HG03159 (cell line): ENCODE data around the gene BACH2.

Experiments used
- ATAC-seq: cut with Tn5 transposase; IDR thresholded peaks from one replicate; pipeline ENCODE4 v1.9.1; 2021; ENCODE audit warnings: mild to moderate bottlenecking, moderate library complexity; ENCODE audit not compliant: unreplicated experiment

BACH2 gene

DNA sequence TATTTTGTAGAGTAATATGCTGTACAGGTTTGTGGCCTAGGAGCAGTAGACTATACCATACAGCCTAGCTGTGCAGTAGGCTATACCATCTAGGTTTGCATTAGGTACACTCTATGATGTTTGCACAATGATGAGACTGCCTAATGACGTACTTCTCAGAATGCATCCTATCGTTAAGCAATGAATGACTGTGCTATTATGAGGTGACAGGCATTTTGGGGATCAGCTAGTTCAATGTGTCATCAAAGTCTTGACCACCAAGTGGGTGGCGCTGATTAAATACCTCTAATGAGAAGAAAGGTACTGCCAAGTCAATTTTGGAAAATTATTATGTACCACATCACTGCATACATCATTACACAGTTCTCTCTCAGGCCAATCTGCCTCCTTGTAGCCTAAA lies 190.2 kb downstream of the BACH2 start:
- no peak for ATAC-seq

DNA sequence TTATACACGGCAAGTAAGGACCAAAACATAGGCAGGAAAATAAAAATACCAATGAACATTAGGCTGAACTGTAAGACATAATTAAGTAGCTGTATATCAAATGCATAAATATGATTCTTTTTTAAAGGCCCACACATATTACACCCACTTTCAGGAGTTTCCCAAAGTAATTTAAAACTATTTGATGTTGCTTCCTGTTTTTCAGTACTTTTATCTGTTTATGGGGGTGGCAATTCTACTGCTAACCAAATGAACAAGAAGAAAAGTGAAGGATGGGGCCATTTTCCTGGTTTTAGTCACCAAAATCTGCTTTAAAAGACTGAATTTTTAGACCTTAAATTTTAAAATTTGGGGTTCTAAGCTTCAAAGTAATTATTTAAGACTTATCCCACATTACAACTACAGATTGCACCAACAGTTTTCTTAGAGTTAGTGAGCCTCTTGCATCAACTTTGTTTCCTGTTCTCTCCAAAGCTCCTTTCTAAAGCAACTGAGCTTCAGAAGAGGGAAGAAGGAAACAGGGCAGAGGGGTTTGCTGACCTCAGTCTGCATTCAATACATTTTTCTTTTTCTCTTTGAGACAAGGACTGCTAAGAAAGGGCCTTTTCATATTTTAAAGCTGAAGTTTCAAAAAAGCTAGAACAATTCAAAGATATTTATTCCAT lies 191.0 kb downstream of the BACH2 start:
- ATAC-seq, result no peak

- peak; percentile 76 for ATAC-seq
Observed at GRCh38 chr6:90103056-90103800, 193.4 kb downstream of the BACH2 start.

DNA sequence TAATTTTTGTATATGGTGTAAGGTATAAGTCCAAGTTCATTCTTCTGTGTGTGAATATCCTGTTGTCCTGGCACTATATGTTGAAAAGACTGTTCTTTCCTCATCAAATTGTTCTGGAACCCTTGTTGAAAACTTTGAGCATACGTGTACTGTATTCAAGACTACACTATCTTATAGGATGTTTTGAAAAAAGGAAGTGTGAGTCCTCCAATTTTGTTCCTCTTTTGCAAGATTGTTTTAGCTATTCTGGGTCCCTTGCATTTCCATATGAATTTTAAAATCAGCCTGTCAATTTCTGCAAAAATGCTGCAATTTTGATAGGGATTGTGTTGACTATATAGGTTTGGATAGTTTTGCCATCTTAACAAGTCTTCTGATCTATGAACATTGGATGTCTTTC lies 195.2 kb downstream of the BACH2 start:
- no peak for ATAC-seq

GRCh38 chr6:90100059-90100665 lies 196.5 kb downstream of the BACH2 start:
- ATAC-seq, result no peak

GRCh38 chr6:90098627-90099026 lies 198.0 kb downstream of the BACH2 start:
- no peak for ATAC-seq

GRCh38 chr6:90098001-90098531 lies 198.6 kb downstream of the BACH2 start:
- ATAC-seq, result no peak

- no peak for ATAC-seq
Observed at GRCh38 chr6:90097356-90097755, 199.3 kb downstream of the BACH2 start.

GRCh38 chr6:90096818-90097217 lies 199.8 kb downstream of the BACH2 start:
- ATAC-seq, result no peak

DNA sequence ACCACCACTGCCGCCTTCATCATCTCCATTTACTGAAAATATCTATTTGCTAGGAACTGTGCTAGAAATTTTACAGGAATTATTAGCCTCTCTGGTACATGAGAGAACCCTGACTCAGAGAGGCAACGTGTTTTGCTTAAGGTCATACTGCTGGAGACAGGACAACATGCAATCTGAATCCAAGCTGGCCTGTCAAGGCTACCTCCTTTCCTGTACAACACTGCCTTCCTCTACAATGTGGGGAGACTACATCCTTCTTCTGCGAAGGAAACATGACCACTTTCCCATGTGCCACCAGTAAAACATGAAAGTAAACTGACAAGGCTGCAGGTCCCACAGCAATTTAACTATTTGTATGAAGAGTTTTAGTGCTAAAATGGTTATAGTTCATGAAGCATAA lies 200.9 kb downstream of the BACH2 start:
- no peak for ATAC-seq

DNA sequence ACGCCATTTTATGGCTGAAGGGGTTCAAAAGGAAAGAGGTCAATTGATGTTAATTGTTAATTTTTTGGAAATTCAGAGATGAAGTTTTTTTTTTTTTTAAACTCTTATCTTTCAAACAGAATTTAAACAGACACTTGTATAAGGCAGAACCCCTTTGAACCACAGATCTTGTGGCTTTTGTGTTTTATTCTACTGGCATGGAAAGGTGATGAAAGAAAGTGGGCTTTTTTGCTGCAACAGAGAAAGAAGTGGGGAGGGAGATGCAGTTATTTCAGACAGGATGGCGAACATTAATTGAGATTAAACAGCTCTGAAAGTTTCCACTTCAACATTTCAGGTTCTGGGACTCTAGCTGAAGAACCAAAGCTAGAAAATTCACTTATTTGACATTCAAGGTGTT lies 201.5 kb downstream of the BACH2 start:
- no peak for ATAC-seq

DNA sequence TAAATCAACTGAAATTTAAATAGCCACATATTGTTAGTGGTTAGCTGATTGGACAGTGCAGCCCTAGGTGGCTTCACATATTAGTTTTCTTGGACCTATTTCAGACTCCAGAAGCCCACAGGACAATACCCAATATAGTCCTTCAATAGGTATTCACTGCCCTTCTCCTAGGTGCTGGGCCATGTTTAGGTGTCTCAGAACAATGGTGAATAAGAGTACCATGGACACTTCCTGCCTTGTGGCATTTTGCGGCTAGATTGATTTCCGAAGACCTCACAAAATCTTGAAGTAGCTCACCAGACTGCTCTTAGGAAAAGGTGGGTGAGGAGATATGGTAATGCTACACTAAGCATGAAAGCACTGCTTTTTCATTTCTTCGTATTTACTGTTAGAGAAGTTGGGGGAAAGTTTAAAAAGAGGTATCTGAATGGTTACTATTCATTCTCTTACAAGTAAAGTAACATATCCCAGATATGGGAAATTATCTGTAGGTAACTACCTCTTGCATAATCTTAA lies 203.0 kb downstream of the BACH2 start:
- no peak for ATAC-seq

GRCh38 chr6:90090866-90091265 lies 205.8 kb downstream of the BACH2 start:
- no peak for ATAC-seq

GRCh38 chr6:90088009-90088408 lies 208.6 kb downstream of the BACH2 start:
- no peak for ATAC-seq

GRCh38 chr6:90087106-90087833 lies 209.4 kb downstream of the BACH2 start:
- no peak for ATAC-seq

DNA sequence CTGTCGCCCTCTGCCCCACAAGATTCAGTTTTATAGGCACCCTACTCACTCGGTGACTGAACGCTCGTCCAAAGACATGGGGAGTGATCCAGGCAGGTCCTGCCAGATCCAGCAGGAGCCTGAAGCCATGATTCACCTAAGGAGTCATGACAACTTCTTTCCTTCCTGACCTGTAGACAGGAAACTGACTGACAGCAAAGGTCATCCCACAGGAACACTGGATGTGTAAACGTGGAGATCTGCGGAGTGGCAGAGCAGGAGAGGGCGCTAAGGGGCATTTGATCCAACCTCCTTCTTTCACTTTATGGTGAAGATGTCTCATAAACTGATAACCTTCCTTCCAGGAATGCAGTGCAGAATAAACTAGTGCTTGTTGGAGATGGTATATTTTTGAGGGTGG lies 210.1 kb downstream of the BACH2 start:
- no peak for ATAC-seq

DNA sequence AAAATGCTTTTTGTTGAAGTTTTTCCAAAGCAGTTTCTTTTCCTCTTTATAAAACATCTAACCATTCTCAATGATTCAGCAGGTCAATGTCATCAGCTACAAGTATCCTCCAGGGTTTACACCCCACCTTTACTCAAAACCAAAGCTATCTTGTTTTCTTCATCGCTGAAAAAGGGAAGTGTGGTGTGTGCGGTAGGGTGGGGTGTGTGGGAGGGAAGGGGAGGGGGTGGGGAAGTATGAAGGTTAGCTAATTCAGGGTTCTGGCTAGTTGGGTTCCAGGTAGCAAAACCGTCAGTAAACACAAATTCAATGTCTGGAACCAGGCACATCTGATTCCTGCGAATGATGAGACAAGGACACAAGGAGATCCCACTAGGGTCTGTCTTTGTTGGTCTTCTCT lies 212.8 kb downstream of the BACH2 start:
- ATAC-seq, result peak; percentile 64

- no peak for ATAC-seq
Observed at GRCh38 chr6:90082847-90083246, 213.8 kb downstream of the BACH2 start.

- peak; percentile 87 for ATAC-seq
Observed at GRCh38 chr6:90080876-90081481, 215.7 kb downstream of the BACH2 start.
